GM12891 (cell line): ENCODE measurements around the gene MON2.

ENCODE experiments used
- PAX5 ChIP-seq: IDR thresholded peaks from 2 replicates; pipeline ENCODE4 v1.6.1; 2011; ENCODE audit warnings: low read length, moderate library complexity, mild to moderate bottlenecking; ENCODE audit not compliant: insufficient read depth, severe bottlenecking
- POLR2A ChIP-seq: IDR thresholded peaks from 2 replicates; pipeline ENCODE4 v1.6.1; 2011; ENCODE audit warnings: low read depth, low read length, control low read depth
- POLR2AphosphoS5 ChIP-seq: IDR thresholded peaks from 2 replicates; pipeline ENCODE4 v1.6.1; 2011; ENCODE audit warnings: low read depth, low read length, control low read depth
- SPI1 ChIP-seq: IDR thresholded peaks from 2 replicates; pipeline ENCODE4 v1.6.1; 2011; ENCODE audit warnings: low read depth, low read length, control low read depth
- TAF1 ChIP-seq: IDR thresholded peaks from 2 replicates; pipeline ENCODE4 v1.6.1; 2011; ENCODE audit warnings: low read depth, low read length, control low read depth

GRCh38 chr12:62438098-62438692, 28.4 kb upstream of the MON2 start:
- TF ChIP-seq PAX5 (no peak), POLR2AphosphoS5 (no peak), POLR2A (no peak), TAF1 (no peak), SPI1 (no peak)
